Measurements from ENCODE around the gene FLAD1.

DNA sequence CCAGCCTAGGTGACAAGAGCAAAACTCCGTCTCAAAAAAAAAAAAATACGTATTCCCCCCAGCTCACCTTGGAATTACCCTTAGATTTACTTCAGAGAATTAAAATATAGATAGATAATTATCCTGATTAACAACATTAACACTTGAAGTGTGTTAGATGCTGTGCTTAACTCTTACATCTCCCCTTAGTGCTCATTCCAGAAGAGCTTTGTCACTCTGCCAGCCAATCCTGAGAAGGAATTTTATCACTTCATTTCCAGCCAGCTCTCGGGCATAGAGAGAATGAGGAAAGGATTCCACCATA, 11.0 kb upstream of the FLAD1 start:
- TF ChIP-seq, protein P1, sequence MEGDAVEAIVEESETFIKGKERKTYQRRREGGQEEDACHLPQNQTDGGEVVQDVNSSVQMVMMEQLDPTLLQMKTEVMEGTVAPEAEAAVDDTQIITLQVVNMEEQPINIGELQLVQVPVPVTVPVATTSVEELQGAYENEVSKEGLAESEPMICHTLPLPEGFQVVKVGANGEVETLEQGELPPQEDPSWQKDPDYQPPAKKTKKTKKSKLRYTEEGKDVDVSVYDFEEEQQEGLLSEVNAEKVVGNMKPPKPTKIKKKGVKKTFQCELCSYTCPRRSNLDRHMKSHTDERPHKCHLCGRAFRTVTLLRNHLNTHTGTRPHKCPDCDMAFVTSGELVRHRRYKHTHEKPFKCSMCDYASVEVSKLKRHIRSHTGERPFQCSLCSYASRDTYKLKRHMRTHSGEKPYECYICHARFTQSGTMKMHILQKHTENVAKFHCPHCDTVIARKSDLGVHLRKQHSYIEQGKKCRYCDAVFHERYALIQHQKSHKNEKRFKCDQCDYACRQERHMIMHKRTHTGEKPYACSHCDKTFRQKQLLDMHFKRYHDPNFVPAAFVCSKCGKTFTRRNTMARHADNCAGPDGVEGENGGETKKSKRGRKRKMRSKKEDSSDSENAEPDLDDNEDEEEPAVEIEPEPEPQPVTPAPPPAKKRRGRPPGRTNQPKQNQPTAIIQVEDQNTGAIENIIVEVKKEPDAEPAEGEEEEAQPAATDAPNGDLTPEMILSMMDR (IDR thresholded peaks at IDR 0.05; ENCODE audit: low read depth, low read length), result no peak
- TF ChIP-seq POLR2A (IDR thresholded peaks at IDR 0.05; ENCODE audit: extremely low read depth, insufficient read length) (no peak), MYC (IDR thresholded peaks at IDR 0.05; ENCODE audit: low read depth, low read length) (no peak)
- TF ChIP-seq, protein P2, sequence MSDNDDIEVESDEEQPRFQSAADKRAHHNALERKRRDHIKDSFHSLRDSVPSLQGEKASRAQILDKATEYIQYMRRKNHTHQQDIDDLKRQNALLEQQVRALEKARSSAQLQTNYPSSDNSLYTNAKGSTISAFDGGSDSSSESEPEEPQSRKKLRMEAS (IDR thresholded peaks at IDR 0.05; ENCODE audit: low read depth, low read length), result no peak
